Fibroblast of lung (primary cell): ENCODE data around the gene ELMO1.

Source experiments
- EZH2 ChIP-seq: IDR thresholded peaks from 2 replicates; pipeline ENCODE4 v1.5.1; 2012; ENCODE audit warnings: low read length, control low read depth, mild to moderate bottlenecking; ENCODE audit errors: missing control alignments
- TF ChIP-seq, protein P1 (sequence below), 2 donors: IDR thresholded peaks in 1 of 2; conservative IDR thresholded peaks in 1 of 2; 1 replicate in 1 of 2; 2 replicates in 1 of 2; pipeline ENCODE4 v1.5.1; 2011 to 2012; ENCODE audit warnings: low read length in 2 of 2, control low read depth in 1 of 2, inconsistent platforms in 1 of 2, low read depth in 1 of 2, mild to moderate bottlenecking in 1 of 2

DNA sequence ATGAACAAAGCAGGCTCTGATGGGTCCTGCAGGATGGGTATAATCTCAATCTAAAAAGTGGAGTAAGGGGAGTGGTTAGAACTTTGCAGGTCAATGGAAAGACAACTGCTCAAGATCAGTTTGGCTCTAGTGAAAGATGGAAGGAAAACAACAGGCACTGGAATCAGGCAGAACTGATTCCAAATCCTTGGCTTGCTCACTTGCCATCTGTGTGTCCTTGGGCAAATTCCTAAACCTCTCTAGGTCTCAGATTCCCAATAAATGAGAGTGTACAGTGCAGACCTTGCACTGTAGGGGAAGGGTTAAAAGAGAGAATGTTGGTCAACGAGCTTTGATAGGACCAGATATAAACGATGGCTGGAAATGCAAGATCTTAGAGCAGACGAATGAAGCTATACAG is 538.3 kb downstream of the ELMO1 start:
- TF ChIP-seq, protein P1, sequence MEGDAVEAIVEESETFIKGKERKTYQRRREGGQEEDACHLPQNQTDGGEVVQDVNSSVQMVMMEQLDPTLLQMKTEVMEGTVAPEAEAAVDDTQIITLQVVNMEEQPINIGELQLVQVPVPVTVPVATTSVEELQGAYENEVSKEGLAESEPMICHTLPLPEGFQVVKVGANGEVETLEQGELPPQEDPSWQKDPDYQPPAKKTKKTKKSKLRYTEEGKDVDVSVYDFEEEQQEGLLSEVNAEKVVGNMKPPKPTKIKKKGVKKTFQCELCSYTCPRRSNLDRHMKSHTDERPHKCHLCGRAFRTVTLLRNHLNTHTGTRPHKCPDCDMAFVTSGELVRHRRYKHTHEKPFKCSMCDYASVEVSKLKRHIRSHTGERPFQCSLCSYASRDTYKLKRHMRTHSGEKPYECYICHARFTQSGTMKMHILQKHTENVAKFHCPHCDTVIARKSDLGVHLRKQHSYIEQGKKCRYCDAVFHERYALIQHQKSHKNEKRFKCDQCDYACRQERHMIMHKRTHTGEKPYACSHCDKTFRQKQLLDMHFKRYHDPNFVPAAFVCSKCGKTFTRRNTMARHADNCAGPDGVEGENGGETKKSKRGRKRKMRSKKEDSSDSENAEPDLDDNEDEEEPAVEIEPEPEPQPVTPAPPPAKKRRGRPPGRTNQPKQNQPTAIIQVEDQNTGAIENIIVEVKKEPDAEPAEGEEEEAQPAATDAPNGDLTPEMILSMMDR (conservative IDR thresholded peaks at IDR 0.05 in 1 of 2, IDR thresholded peaks at IDR 0.05 in 1 of 2; ENCODE audit: low read depth in 1 of 2, low read length in 2 of 2), result no peak
- TF ChIP-seq EZH2, result no peak
